ENCODE data around the gene CD83.

The CD83 gene

GRCh38 chr6:14151773-14152172 is 34.2 kb downstream of the CD83 start:
- Histone ChIP-seq H3K9me3 (ENCODE audit: control insufficient read depth in 1 of 2, low read length in 2 of 2) (no peaks in the 10 kb centered on the region), H3K27me3 (ENCODE audit: low read depth, low read length) (no peaks in the 10 kb centered on the region), H3K4me3 (ENCODE audit: low read depth in 1 of 2, low read length in 2 of 2) (no peak overlapping the region), H3K36me3 (ENCODE audit: control insufficient read depth in 1 of 2, insufficient read depth in 2 of 2, low read length in 2 of 2) (no peaks in the 10 kb centered on the region), H3K27ac (ENCODE audit: low read length) (no peak overlapping the region), H3K4me1 (ENCODE audit: control insufficient read depth in 1 of 2, insufficient read depth in 2 of 2, low read length in 2 of 2) (no peaks in the 10 kb centered on the region)

GRCh38 chr6:14153228-14153627 is 35.7 kb downstream of the CD83 start:
- Histone ChIP-seq H3K4me3 (ENCODE audit: low read depth in 1 of 2, low read length in 2 of 2) (no peak overlapping the region), H3K4me1 (ENCODE audit: control insufficient read depth in 1 of 2, insufficient read depth in 2 of 2, low read length in 2 of 2) (no peaks in the 10 kb centered on the region), H3K27ac (ENCODE audit: low read length) (no peak overlapping the region), H3K9me3 (ENCODE audit: control insufficient read depth in 1 of 2, low read length in 2 of 2) (no peaks in the 10 kb centered on the region), H3K27me3 (ENCODE audit: low read depth, low read length) (no peaks in the 10 kb centered on the region), H3K36me3 (ENCODE audit: control insufficient read depth in 1 of 2, insufficient read depth in 2 of 2, low read length in 2 of 2) (no peaks in the 10 kb centered on the region)

- H3K9me3 ChIP-seq (ENCODE audit: control insufficient read depth in 1 of 2, low read length in 2 of 2) = no peaks in the 10 kb centered on the region
- no peaks in the 10 kb centered on the region for H3K27me3 ChIP-seq (ENCODE audit: low read depth, low read length)
- no peaks in the 10 kb centered on the region for H3K4me1 ChIP-seq (ENCODE audit: control insufficient read depth in 1 of 2, insufficient read depth in 2 of 2, low read length in 2 of 2)
- H3K36me3 ChIP-seq (ENCODE audit: control insufficient read depth in 1 of 2, insufficient read depth in 2 of 2, low read length in 2 of 2) = no peaks in the 10 kb centered on the region
- no peak overlapping the region for H3K27ac ChIP-seq (ENCODE audit: low read length)
- H3K4me3 ChIP-seq (ENCODE audit: low read depth in 1 of 2, low read length in 2 of 2) = no peak overlapping the region
Observed at GRCh38 chr6:14159090-14159489, 41.5 kb downstream of the CD83 start.

- H3K9me3 ChIP-seq (ENCODE audit: control insufficient read depth in 1 of 2, low read length in 2 of 2) = no peaks in the 10 kb centered on the region
- no peaks in the 10 kb centered on the region for H3K27me3 ChIP-seq (ENCODE audit: low read depth, low read length)
- no peaks in the 10 kb centered on the region for H3K4me1 ChIP-seq (ENCODE audit: control insufficient read depth in 1 of 2, insufficient read depth in 2 of 2, low read length in 2 of 2)
- H3K27ac ChIP-seq (ENCODE audit: low read length) = no peak overlapping the region
- no peak overlapping the region for H3K4me3 ChIP-seq (ENCODE audit: low read depth in 1 of 2, low read length in 2 of 2)
- H3K36me3 ChIP-seq (ENCODE audit: control insufficient read depth in 1 of 2, insufficient read depth in 2 of 2, low read length in 2 of 2) = no peaks in the 10 kb centered on the region
Observed at GRCh38 chr6:14162826-14163225, 45.3 kb downstream of the CD83 start.

- Histone ChIP-seq H3K4me3 (ENCODE audit: low read depth in 1 of 2, low read length in 2 of 2) (no peak overlapping the region), H3K27ac (ENCODE audit: low read length) (no peak overlapping the region), H3K4me1 (ENCODE audit: control insufficient read depth in 1 of 2, insufficient read depth in 2 of 2, low read length in 2 of 2) (no peaks in the 10 kb centered on the region)
Observed at GRCh38 chr6:14165091-14165490, 47.5 kb downstream of the CD83 start.

GRCh38 chr6:14166839-14167238 is 49.3 kb downstream of the CD83 start:
- no peaks in the 10 kb centered on the region for H3K36me3 ChIP-seq (ENCODE audit: control insufficient read depth in 1 of 2, insufficient read depth in 2 of 2, low read length in 2 of 2)
- no peaks in the 10 kb centered on the region for H3K4me1 ChIP-seq (ENCODE audit: control insufficient read depth in 1 of 2, insufficient read depth in 2 of 2, low read length in 2 of 2)
- H3K27ac ChIP-seq (ENCODE audit: low read length) = no peak overlapping the region
- no peak overlapping the region for H3K4me3 ChIP-seq (ENCODE audit: low read depth in 1 of 2, low read length in 2 of 2)
- H3K9me3 ChIP-seq (ENCODE audit: control insufficient read depth in 1 of 2, low read length in 2 of 2) = peaks cover 16 to 21% of the 10 kb centered on the region in 2 donors
- H3K27me3 ChIP-seq (ENCODE audit: low read depth, low read length) = no peaks in the 10 kb centered on the region

More at GRCh38 chr6:14165091-14165490, 47.5 kb downstream of the CD83 start:
- Histone ChIP-seq H3K36me3 (ENCODE audit: control insufficient read depth in 1 of 2, insufficient read depth in 2 of 2, low read length in 2 of 2) (no peaks in the 10 kb centered on the region), H3K9me3 (ENCODE audit: control insufficient read depth in 1 of 2, low read length in 2 of 2) (peaks cover 10 to 11% of the 10 kb centered on the region in 2 donors), H3K27me3 (ENCODE audit: low read depth, low read length) (no peaks in the 10 kb centered on the region)

GRCh38 chr6:14170128-14170527 is 52.6 kb downstream of the CD83 start:
- H3K36me3 ChIP-seq (ENCODE audit: control insufficient read depth in 1 of 2, insufficient read depth in 2 of 2, low read length in 2 of 2) = no peaks in the 10 kb centered on the region
- H3K4me3 ChIP-seq (ENCODE audit: low read depth in 1 of 2, low read length in 2 of 2) = no peak overlapping the region
- no peaks in the 10 kb centered on the region for H3K4me1 ChIP-seq (ENCODE audit: control insufficient read depth in 1 of 2, insufficient read depth in 2 of 2, low read length in 2 of 2)

GRCh38 chr6:14172562-14172961 is 55.0 kb downstream of the CD83 start:
- peaks cover 16 to 21% of the 10 kb centered on the region in 2 donors for H3K9me3 ChIP-seq (ENCODE audit: control insufficient read depth in 1 of 2, low read length in 2 of 2)
- no peaks in the 10 kb centered on the region for H3K4me1 ChIP-seq (ENCODE audit: control insufficient read depth in 1 of 2, insufficient read depth in 2 of 2, low read length in 2 of 2)
- no peaks in the 10 kb centered on the region for H3K36me3 ChIP-seq (ENCODE audit: control insufficient read depth in 1 of 2, insufficient read depth in 2 of 2, low read length in 2 of 2)
- H3K27me3 ChIP-seq (ENCODE audit: low read depth, low read length) = no peaks in the 10 kb centered on the region
- H3K27ac ChIP-seq (ENCODE audit: low read length) = no peak overlapping the region
- no peak overlapping the region for H3K4me3 ChIP-seq (ENCODE audit: low read depth in 1 of 2, low read length in 2 of 2)

More at GRCh38 chr6:14170128-14170527, 52.6 kb downstream of the CD83 start:
- H3K27me3 ChIP-seq (ENCODE audit: low read depth, low read length) = no peaks in the 10 kb centered on the region
- no peak overlapping the region for H3K27ac ChIP-seq (ENCODE audit: low read length)
- H3K9me3 ChIP-seq (ENCODE audit: control insufficient read depth in 1 of 2, low read length in 2 of 2) = peaks cover 16 to 21% of the 10 kb centered on the region in 2 donors

GRCh38 chr6:14174226-14174625 is 56.7 kb downstream of the CD83 start:
- H3K27me3 ChIP-seq (ENCODE audit: low read depth, low read length) = no peaks in the 10 kb centered on the region
- H3K4me3 ChIP-seq (ENCODE audit: low read depth in 1 of 2, low read length in 2 of 2) = no peak overlapping the region
- no peaks in the 10 kb centered on the region for H3K36me3 ChIP-seq (ENCODE audit: control insufficient read depth in 1 of 2, insufficient read depth in 2 of 2, low read length in 2 of 2)
- peaks cover 14 to 19% of the 10 kb centered on the region in 2 donors for H3K9me3 ChIP-seq (ENCODE audit: control insufficient read depth in 1 of 2, low read length in 2 of 2)
- H3K4me1 ChIP-seq (ENCODE audit: control insufficient read depth in 1 of 2, insufficient read depth in 2 of 2, low read length in 2 of 2) = no peaks in the 10 kb centered on the region
- no peak overlapping the region for H3K27ac ChIP-seq (ENCODE audit: low read length)

- H3K9me3 ChIP-seq (ENCODE audit: control insufficient read depth in 1 of 2, low read length in 2 of 2) = peaks cover 6 to 11% of the 10 kb centered on the region in 2 donors
- no peaks in the 10 kb centered on the region for H3K4me1 ChIP-seq (ENCODE audit: control insufficient read depth in 1 of 2, insufficient read depth in 2 of 2, low read length in 2 of 2)
- no peak overlapping the region for H3K4me3 ChIP-seq (ENCODE audit: low read depth in 1 of 2, low read length in 2 of 2)
- no peaks in the 10 kb centered on the region for H3K27me3 ChIP-seq (ENCODE audit: low read depth, low read length)
- no peaks in the 10 kb centered on the region for H3K36me3 ChIP-seq (ENCODE audit: control insufficient read depth in 1 of 2, insufficient read depth in 2 of 2, low read length in 2 of 2)
- no peak overlapping the region for H3K27ac ChIP-seq (ENCODE audit: low read length)
Observed at GRCh38 chr6:14174996-14175395, 57.4 kb downstream of the CD83 start.

- Histone ChIP-seq H3K36me3 (ENCODE audit: control insufficient read depth in 1 of 2, insufficient read depth in 2 of 2, low read length in 2 of 2) (no peaks in the 10 kb centered on the region), H3K9me3 (ENCODE audit: control insufficient read depth in 1 of 2, low read length in 2 of 2) (peaks cover 0 to 1% of the 10 kb centered on the region in 2 donors), H3K4me3 (ENCODE audit: low read depth in 1 of 2, low read length in 2 of 2) (no peak overlapping the region), H3K27ac (ENCODE audit: low read length) (no peak overlapping the region), H3K27me3 (ENCODE audit: low read depth, low read length) (no peaks in the 10 kb centered on the region), H3K4me1 (ENCODE audit: control insufficient read depth in 1 of 2, insufficient read depth in 2 of 2, low read length in 2 of 2) (no peaks in the 10 kb centered on the region)
Observed at GRCh38 chr6:14176429-14176828, 58.9 kb downstream of the CD83 start.

- no peaks in the 10 kb centered on the region for H3K27me3 ChIP-seq (ENCODE audit: low read depth, low read length)
Observed at GRCh38 chr6:14177413-14178082, 60.0 kb downstream of the CD83 start.

More at GRCh38 chr6:14177413-14178082, 60.0 kb downstream of the CD83 start:
- no peaks in the 10 kb centered on the region for H3K9me3 ChIP-seq (ENCODE audit: control insufficient read depth in 1 of 2, low read length in 2 of 2)
- H3K4me3 ChIP-seq (ENCODE audit: low read depth in 1 of 2, low read length in 2 of 2) = no peak overlapping the region
- no peaks in the 10 kb centered on the region for H3K4me1 ChIP-seq (ENCODE audit: control insufficient read depth in 1 of 2, insufficient read depth in 2 of 2, low read length in 2 of 2)
- H3K36me3 ChIP-seq (ENCODE audit: control insufficient read depth in 1 of 2, insufficient read depth in 2 of 2, low read length in 2 of 2) = no peaks in the 10 kb centered on the region
- no peak overlapping the region for H3K27ac ChIP-seq (ENCODE audit: low read length)
